ENCODE measurements around the gene AGPAT3.

The AGPAT3 gene

DNA sequence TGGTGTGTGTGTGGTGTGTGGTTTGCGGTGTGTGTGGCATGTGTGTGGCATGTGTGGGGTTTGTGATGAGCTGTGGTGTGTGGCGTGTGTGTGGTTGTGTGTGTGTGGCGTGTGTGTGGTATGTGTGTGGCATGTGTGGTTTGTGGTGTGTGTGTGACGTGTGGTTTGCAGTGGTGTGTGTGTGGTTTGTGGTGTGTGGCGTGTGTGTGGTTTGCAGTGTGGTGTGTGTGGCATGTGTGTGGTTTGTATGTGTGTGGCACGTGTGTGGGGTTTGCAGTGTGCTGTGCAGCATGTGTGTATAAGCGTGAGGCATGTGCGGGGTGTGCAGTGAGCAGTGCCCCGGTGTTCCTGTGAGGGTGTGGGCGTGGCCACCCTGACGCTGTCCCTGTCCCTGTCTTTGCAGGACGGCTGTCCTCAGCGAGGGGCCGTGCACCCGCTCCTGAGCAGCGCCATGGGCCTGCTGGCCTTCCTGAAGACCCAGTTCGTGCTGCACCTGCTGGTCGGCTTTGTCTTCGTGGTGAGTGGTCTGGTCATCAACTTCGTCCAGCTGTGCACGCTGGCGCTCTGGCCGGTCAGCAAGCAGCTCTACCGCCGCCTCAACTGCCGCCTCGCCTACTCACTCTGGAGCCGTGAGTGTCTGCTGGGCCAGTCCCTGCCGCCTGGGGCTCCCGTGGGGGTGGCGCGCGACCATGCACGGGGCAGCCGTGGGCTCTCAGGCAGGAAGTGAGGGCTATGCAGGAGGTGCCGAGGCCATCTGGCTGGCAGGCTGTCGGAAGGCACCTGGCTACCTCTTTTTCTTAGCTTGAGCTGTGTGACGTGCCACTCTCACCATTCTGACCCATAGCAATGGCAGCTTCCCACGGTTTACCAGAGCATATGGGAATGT is 94.5 kb downstream of the AGPAT3 start:
- TF ChIP-seq GATA1 (IDR thresholded peaks at IDR 0.05; ENCODE audit: low read depth, low read length) (no peak), POLR2A (IDR thresholded peaks at IDR 0.05; ENCODE audit: low read length) (no peak)
- peak in 1 of 2 experiments; percentile 36 for DNase-seq

DNA sequence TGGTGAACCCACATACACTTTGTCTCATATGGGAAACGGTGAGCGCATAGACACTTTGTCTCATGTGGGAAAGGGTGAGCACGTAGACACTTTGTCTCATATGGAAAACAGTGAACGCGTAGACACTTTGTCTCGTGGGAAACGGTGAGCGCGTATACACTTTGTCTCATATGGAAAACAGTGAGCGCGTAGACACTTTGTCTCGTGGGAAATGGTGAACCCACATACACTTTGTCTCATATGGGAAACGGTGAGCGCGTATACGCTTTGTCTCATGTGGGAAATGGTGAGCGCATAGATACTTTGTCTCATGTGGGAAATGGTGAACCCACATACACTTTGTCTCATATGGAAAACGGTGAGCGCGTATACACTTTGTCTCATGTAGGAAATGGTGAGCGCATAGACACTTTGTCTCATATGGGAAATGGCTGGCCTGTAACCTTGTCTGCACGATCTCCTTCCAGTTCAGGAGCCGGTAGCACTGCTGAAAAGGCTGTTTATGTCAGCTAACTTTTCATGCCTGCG is 96.4 kb downstream of the AGPAT3 start:
- TF ChIP-seq GATA1 (IDR thresholded peaks at IDR 0.05; ENCODE audit: low read depth, low read length) (no peak), POLR2A (IDR thresholded peaks at IDR 0.05; ENCODE audit: low read length) (no peak)

DNA sequence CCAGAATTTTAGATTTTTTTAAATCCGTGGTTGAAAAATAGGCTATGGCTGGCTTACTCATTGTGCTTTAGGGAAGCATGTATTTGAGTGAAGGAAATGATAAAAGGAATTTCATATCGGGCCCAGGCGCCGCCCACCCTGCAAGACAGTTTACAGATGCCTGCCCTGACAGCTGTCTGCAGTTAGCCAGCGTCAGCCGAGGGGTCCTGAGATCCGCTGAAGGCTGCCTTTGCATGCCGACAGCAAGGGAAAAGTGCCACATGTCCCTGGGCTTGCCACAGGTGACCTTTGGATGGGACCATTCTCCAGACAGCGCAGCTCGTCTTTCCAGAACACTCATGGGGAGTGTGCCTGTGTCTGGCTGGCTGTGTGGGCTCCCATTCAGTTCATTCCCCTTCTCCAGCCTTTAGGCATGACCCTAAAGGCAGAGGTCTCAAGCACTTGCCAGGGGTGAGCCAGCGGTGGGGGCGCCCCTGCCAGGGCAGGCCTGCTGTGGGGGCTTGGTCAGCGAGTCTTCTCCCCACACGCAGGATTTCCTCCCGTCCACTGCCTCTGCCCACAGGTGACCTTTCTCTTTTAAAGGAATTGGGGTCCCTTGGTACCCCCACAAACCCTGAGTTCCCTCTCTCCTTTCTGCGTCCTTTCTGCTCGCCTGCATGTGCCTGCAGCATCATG is 101.0 kb downstream of the AGPAT3 start:
- TF ChIP-seq POLR2A (IDR thresholded peaks at IDR 0.05; ENCODE audit: low read length) = no peak
- no peak for TF ChIP-seq GATA1 (IDR thresholded peaks at IDR 0.05; ENCODE audit: low read depth, low read length)
- DNase-seq = no peak

More for the DNA sequence above, 96.4 kb downstream of the AGPAT3 start:
- no peak for DNase-seq

DNA sequence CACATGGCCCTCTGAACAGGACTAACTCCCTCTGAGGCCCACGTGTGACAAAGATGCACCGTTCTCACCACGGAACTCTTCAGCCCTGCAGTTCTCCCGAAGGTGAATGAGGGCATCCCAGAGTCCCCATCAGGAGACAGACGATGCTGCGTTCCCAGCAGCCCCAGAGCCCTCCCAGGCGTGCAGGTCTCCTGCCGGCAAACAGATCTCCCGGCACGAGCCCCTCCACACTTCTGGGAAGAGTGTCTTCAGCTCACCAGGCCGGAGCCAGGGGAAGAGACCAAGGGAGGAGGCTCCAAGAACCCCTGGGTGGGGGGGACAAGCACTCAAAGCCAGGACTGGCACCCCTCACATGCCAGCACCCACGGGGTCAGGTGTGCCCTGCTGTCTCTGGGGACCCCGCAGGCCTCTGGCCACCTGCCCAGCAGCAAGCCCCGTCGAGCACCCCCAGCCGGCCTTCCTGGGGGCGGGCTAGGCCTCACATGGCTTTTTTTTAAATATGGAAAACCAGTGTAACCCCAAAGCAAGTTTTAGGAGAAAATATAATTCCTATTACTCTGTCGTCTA is 102.0 kb downstream of the AGPAT3 start:
- DNase-seq = no peak
- TF ChIP-seq GATA1 (IDR thresholded peaks at IDR 0.05; ENCODE audit: low read depth, low read length) (no peak), POLR2A (IDR thresholded peaks at IDR 0.05; ENCODE audit: low read length) (no peak)

DNA sequence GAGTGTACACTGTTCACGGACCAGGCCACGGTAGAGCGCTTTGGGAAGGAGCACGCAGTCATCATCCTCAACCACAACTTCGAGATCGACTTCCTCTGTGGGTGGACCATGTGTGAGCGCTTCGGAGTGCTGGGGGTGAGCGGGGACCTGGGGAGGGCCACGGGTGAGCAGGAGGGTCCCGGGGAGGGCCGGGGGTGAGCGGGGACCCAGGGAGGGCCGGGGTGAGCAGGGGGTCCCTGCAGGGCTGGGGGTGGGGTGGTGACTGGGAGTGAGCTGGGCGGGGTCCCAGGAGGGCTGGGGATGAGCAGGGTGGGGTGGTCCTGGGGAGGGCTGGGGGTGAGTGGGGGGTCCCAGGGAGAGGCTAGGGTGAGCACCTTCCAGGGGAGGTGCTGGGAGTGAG is 103.0 kb downstream of the AGPAT3 start:
- no peak for DNase-seq
- TF ChIP-seq POLR2A (IDR thresholded peaks at IDR 0.05; ENCODE audit: low read length) (no peak), GATA1 (IDR thresholded peaks at IDR 0.05; ENCODE audit: low read depth, low read length) (no peak)

DNA sequence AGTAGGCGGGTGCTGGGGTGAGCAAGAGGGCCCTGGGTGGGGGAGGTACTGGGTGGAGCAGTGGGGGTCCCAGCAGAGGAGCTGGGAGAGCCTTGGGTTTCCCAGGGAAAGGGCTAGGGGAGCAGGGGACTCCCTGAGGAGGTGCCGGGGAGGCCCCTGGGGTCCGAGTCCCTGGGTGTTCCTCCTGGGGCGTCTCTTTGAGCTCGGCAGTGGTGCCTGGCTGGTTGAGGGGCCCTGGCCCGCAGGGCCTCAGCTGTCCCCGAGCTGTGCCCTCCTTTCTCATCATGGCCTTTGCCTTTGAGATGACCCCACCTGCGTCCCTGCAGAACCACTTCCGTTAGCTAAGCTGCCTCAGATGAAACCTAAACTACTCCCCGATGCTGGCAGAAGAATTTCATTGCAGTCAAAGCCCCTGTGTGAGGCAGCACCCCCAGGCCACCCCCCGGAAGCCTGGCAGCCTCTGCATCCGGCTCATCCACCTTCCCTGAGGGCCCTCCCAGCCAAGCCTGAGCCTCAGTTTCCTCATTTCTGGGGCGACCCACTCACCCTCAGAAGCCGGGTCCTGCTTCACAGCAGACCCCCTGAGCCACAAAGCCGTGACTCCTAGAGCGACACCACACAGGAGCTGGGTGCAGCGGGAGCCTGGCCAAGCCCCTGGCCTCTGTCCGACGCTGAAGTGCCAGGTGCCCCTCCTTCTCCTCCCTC is 103.5 kb downstream of the AGPAT3 start:
- DNase-seq = no peak
- TF ChIP-seq GATA1 (IDR thresholded peaks at IDR 0.05; ENCODE audit: low read depth, low read length) (no peak), POLR2A (IDR thresholded peaks at IDR 0.05; ENCODE audit: low read length) (no peak)

DNA sequence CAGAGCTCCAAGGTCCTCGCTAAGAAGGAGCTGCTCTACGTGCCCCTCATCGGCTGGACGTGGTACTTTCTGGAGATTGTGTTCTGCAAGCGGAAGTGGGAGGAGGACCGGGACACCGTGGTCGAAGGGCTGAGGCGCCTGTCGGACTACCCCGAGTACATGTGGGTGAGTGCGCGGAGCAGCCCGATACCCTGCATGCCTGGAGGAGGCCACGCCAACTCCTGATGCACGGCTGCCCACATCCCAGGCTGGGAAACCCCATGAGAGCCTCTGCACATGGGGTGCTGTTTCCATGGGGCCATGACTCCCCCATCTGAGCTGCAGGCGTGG is 104.1 kb downstream of the AGPAT3 start:
- DNase-seq = no peak
- TF ChIP-seq GATA1 (IDR thresholded peaks at IDR 0.05; ENCODE audit: low read depth, low read length) = no peak
- TF ChIP-seq POLR2A (IDR thresholded peaks at IDR 0.05; ENCODE audit: low read length) = no peak

DNA sequence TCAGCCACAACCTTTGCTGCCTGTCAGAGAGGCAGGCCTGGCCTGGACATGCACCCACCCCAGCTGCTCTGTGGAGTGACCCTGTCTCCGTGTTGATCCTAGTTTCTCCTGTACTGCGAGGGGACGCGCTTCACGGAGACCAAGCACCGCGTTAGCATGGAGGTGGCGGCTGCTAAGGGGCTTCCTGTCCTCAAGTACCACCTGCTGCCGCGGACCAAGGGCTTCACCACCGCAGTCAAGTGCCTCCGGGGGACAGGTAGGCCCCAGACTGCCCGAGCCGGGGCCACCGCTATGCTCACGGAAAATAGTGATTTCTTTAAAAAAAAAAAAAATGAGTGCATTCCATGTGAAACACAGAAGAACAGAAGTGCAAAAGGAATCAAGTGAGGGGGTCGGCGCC is 105.5 kb downstream of the AGPAT3 start:
- no peak for TF ChIP-seq GATA1 (IDR thresholded peaks at IDR 0.05; ENCODE audit: low read depth, low read length)
- no peak for TF ChIP-seq POLR2A (IDR thresholded peaks at IDR 0.05; ENCODE audit: low read length)
- no peak for DNase-seq

DNA sequence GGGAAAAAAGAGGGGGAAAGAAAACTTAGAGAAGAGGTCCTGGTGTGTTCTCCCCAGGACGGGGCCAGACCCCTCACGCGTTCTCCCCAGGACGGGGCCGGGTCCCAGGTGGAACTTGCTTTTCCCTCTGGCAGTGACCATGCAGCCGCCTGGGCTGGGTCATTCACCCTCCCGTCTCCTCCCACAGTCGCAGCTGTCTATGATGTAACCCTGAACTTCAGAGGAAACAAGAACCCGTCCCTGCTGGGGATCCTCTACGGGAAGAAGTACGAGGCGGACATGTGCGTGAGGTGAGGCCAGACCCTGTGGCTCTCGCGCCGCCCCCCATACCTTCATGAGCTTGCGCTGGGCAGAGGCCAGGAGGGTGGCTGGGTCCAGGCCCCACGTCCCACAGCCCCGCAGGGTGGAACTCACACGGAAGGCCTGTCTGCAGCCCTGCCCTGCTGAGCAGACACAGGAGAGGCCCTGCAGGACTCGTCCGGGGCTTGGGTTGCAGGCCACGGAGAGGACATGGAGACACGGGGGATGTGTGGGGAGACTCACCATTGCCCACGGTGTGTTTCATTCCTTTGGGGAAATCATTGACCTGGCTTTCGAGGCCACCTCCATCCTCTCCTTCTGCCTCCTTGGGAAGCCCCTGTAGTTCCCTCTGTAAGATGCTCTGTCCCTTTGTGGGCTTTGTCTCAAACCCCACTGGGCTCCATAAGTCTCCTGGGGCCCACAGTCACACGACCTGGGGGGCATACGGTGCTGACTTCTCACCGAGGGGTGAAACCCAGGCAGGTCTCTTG is 106.4 kb downstream of the AGPAT3 start:
- TF ChIP-seq GATA1 (IDR thresholded peaks at IDR 0.05; ENCODE audit: low read depth, low read length) (no peak), POLR2A (IDR thresholded peaks at IDR 0.05; ENCODE audit: low read length) (no peak)
- no peak for DNase-seq

DNA sequence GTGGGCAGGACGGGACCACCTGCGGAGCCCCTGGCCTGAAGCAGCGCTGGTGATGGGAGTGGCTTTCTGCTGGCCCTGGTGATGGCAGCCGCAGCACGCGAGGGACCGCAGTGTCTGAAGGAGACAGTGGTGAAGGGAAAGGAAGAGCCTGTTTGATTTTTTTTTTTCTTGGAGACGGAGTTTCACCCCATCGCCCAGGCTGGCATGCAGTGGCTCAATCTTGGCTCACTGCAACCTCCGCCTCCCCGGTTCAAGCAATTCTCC is 106.9 kb downstream of the AGPAT3 start:
- TF ChIP-seq GATA1 (IDR thresholded peaks at IDR 0.05; ENCODE audit: low read depth, low read length) = no peak
- TF ChIP-seq POLR2A (IDR thresholded peaks at IDR 0.05; ENCODE audit: low read length) = no peak
- DNase-seq = no peak

DNA sequence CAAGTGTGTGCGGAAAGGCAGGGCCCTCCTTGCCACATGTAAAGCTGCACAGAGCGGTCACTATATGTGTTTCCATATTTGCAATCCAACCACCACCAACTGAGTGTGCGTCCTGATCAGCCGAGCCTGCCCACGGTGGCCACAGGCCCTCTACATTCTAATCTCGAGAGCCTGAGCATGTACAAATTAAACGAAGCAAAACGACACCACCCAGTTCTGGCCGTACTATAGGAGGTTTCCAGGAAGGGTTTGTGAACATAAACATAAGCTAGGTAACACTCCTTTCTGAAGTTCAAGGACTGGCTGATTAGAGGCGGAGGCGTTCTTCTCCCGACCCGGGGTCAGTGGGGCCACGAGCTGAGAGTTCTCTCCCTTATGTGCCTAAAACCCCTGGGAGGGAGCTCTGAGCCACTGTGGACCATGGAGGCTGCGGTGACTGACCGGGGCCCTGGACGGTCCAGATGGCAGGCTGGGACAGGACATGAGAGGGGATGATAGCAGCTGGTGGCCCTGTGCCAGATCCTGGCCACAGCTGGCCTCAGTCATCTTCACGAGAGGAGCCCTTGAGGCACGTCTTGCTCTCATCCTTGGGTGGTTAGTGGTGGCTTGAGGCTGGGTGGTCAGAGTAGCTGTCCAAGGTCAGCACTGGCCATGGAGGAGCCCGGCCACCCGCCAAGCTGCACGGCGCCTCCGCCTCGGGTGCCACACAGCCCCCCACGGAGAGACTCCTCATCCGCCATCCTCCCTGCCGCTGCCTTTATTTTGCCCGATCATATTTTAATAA is 108.0 kb downstream of the AGPAT3 start:
- peak; percentile 14 to 36 for DNase-seq
- TF ChIP-seq POLR2A (IDR thresholded peaks at IDR 0.05; ENCODE audit: low read length) (no peak), GATA1 (IDR thresholded peaks at IDR 0.05; ENCODE audit: low read depth, low read length) (no peak)

DNA sequence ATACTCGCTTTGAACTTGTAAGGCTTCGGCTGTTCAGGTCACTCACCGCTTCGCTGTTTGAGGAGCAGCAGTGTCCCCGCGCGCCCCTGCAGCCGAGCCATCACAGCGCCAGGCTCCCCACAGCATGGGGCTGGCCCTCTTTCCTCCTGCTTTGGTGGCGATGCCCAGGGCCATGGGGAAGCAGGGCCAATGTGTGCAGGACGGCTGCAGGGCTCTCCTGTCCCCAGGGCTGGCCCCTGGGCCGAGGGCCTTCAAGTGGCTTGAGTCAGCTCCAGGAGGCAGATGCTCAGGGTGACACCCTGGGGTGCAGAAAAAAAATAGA is 108.6 kb downstream of the AGPAT3 start:
- DNase-seq = no peak
- no peak for TF ChIP-seq POLR2A (IDR thresholded peaks at IDR 0.05; ENCODE audit: low read length)
- no peak for TF ChIP-seq GATA1 (IDR thresholded peaks at IDR 0.05; ENCODE audit: low read depth, low read length)
